ENCODE data around the gene EPHA5. TPM values are rescaled to one million over a fixed set of nuclear protein-coding genes. Genes with fewer than 3 reads are reported as not detected.
A peak's percentile ranks its signal among the peaks of the same experiment; 100 is the strongest.

Gene EPHA5
- polyA plus RNA-seq (2014; cell fraction: cytosol; rRNA removed), result 3.5 and 4.9 TPM in 2 replicates
- 2.7 and 3.2 TPM in 2 replicates for polyA plus RNA-seq (2014; cell fraction: nucleus; rRNA removed)

DNA sequence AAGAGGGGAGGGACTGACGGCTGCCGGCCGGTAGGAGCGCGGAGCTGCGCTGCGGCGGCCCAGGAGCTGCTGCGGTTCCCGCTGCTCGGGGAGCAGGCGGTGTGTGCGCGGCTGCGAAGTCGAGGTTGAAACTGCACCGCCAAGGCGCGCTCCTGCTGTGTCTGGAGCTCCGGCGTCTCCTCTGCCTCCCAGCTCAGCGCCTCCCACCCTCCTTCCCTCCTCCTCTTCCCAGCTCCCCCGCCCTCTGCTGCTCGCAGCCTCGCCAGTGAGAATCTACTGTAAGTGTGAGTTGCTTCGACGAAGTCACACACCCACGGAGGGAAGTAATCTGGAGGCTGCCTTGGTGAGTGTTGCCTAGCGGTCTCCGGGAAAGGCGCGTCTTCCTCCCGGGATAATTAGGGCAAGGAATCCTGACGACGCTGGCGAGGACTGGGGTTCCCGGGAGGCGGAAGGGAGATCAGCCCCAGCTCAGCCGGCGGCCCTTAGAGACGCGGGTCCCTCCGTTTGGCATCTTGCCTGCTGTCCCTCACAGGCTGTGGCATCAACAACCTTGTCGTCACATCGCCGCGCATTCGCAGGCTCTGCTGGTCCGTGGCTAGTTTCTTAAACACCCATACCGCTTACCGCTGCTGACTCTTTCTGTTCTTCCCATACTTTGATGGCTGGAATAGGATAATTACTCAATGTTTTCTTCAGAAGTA is at the start of gene EPHA5:
EPHA5 (minus strand) TSS at position 159 of the 701 bp plus-strand sequence. CDS start 747 bp downstream, outside the sequence.
- DNase-seq (ENCODE audit: low spot score), result peak; percentile 92

DNA sequence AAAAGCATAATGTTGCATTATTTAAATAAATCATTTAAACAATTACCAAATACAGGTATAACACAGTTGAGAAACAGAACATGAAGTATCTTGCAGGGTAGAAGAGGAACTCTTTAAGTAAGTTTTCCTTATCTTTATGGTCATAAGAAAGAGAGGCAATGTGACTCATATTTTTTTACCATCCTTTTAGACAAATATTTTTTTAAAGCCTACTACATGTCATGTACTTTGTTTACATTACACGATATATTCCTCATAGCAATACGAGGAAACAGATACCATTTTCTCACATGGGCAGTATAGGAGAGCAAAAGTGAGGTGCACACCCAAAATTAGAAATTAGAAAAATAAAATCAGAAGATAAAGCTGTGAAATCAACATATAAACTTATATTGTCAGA is 49.3 kb upstream of the EPHA5 start:
- DNase-seq (ENCODE audit: low spot score), result no peak

DNA sequence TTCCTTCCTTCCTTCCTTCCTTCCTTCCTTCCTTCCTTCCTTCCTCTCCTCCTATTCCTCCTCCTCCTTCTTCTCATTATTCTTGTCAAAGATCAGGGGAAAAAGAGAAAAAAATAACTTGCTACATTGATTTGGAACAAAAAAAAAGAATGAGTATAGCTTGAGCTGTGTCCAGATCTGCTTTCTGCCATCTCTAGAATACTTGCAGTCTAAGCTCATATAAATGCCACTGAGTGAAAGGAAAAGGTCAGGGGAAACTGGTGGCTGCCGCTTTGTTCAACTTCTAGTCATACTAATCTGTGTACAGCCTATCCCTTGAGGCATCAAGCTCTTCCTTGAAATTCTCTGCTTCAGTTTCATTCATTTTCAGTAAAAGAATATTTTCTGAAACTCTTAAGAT is 28.3 kb upstream of the EPHA5 start:
- DNase-seq (ENCODE audit: low spot score), result no peak

DNA sequence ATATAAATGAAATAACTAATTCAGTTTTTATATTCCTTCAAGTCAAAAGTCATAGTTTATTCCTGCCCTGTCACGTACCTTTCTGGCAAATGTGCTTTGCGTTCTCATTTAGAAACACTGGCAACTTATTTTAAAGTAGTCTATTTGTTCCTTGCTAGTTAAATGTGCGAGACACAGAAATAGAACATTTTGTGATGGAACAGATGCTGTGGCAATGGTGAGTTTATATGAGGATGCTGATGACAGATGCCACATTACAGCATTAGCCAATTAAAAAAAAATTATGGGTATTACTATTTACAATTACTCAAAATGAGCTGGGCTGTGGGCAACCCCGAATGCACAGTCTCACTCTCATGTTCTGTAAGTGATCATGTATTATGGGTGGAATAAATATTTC is 26.1 kb upstream of the EPHA5 start:
- DNase-seq (ENCODE audit: low spot score), result no peak

DNA sequence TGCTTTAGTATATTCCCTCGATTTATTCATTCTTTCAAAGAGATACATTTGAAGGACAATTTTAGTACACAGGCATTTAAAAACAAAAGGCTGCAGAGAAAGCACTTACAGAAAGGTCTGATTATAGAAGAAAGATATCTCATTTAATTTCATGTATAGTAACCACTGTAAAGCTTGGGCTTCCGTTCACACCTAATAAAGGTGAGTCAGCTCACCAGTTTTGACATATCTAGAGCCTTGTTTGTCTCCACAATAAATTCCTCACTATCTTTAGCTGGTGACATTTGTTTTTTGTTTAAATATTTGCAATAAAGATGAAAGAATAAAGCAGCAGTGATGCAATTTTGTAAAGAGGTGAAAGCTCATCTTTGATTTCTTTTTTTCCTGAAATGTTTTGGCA is 1.1 kb upstream of the EPHA5 start:
- DNase-seq (ENCODE audit: low spot score), result no peak

DNA sequence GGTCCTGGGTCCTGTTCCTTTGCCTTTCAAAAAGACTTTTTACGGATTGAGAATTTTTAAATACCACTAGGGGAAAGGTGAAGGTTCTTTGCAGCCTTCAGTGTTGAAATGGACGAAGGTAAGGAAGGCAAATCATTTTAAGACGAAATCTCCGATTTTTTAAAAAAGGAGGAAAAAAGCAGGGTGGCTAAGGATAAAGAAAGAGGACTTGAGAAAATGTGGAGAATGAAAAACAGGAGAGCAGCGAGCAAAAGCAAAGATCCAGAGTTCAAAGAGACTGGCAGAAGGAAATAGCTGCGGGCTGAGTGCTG is 314 bp downstream of the EPHA5 start:
- no peak for DNase-seq (ENCODE audit: low spot score)

DNA sequence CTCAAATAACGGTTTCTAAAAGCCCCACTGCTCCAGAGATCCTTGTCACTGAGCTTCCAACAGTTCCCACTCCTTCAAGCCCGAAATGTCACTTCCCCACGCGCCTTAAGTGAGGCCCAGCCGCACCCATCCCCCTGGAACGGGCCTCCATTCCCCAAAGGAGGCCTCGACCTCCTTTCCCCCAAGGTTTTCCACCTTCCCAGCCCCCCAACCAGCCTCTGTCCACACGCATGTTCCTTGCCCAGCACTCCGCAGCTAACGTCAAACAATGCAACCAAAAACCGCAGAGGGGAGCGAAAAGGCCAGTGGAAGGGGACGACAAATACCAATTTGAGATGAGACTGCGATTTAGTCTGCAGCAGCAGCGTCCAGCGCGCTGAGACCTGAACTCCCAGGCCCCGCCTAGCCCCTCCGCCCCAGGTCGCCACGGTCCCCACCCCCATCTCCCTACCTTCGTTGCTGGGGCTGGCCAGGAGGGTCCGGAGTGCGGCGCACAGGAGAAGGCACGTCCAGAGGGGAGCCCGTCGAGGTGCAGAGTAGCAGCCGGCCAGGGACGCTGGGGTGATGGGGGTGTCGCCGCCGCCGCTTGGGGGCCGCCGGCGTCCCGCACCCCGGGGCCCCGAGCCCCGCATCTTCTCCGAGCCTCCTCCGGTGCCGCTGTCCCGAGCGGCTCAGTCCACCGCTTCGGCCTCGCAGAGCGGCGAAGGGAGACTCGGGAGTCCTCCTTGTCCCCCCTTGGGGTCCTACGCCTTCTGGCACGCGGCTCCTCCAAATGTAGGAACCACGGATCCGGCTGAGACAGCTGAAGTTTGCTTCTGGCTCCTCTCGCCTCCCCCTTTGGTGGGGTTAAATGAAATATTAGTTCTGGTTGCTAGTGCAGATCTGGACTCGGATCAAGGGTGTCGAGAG is 924 bp downstream of the EPHA5 start:
- DNase-seq (ENCODE audit: low spot score), result peak; percentile 38

DNA sequence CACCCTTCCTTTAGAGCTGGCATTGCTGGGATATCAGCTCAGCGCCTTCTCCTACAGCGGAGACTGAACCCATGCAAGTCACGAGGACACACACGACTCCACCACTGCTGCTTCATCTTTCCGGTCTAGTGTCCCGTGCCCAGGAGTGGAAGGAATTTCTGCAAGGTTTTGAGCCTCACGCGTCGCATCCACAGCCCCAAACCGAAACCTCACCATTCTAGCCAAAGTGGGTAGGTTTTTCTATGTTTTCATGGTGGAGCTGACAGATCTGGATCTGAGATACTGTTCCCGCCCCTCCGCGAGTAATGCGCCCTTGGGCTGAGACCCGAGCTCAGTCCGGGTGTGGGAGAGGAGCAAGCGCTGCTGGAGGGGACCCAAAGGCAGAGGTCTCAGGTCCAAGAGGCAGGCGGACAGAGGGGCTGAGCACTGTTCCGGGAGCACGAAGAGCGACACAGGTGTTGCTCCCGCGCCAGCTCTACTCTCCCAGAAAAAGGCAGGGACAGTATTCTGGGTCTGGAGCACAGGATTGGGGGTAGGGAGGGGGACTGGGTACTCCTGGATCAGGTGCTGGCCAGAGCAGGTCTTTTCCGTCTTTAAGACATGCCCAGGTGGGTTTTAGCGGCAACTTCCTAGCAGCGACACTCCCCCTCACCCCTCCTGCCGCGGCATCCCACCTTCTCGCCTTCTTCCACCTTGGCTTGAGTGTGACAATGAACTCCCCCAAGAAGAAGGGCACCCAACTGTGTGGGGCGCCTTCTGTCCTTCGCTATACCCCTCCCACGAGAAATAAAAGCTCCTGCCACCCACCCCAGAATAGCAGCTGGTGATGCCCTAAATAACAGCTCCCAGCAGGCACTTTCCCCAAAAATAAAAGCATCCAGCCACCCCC is 1.8 kb downstream of the EPHA5 start:
- peak; percentile 53 for DNase-seq (ENCODE audit: low spot score)

DNA sequence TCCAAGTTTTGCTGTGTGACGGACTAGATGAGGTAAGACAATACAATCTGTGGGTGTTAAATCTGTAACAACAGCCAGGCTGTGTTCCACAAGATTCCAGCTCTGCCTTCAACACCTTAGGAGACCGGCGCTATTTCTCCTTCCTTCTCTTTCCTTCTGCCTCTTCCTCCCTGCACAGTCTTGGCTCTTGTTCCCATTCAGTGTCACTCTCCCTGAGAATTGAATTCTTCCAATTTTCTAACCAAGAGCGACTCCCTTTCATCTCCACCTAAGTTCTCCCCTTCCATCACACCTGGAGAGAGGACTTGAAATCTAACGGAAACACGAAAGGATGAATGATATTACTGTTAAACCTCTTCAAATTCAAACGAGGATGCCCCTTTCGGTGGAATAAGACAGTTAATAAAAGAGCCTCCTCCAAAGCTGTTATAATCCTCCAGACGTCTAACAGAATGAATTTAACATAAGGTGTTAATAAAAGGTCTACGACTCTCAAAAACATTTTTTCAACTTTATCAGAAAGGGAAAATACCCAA is 2.7 kb downstream of the EPHA5 start:
- DNase-seq (ENCODE audit: low spot score), result no peak

DNA sequence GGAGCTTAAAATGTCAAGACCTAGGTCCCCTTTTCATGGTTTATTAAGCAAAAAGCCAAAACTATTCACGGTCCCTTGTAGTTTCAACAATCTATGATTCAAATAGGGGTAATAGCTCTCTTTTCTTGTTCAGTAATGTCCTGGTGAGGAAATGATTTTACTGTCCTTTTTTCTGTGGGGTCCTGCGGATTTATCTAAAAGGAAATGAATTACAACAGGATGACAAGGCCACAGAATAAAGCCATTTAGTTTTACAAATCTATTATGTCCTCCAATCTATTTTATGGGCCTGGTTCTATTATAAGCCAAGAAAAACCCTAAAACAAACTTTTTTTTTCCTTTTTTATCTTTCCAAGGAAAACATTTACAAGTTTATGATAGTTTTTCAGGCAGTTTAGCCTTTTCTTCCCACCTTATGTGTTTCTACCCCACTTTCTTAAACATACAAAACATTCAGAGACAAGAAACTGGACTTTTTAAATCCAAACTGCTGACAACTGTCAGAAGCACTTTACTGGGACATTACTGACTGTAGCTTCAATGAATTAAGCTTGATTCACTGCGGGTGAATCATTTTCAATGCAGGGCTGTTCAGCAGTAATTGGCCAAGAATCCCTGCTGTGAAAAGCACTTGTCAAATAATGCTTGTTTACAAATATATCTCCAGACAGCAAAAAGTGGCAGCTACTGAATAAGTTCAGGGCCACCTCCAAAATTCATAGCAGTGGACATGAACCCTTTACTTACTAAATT is 4.3 kb downstream of the EPHA5 start:
- no peak for DNase-seq (ENCODE audit: low spot score)

DNA sequence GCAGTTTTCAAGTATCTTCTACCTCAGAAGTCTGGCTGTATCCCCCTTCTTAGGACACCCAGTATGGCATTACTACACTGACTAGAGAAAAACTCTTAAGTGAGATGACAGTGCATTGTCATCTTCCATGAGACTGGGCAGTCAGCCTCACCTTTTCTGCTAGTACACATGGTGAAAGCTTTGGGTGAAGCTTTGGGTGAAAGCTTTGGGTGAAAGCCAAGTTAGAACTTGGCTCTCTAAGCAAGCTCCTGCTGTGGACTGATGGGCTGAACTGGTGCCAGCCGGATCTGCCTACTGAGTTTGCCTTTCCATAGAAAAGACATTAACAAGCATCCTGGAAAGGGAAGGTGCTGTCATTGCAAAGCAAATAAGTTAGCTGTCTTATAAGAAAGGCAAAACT is 8.8 kb downstream of the EPHA5 start:
- DNase-seq (ENCODE audit: low spot score), result no peak

DNA sequence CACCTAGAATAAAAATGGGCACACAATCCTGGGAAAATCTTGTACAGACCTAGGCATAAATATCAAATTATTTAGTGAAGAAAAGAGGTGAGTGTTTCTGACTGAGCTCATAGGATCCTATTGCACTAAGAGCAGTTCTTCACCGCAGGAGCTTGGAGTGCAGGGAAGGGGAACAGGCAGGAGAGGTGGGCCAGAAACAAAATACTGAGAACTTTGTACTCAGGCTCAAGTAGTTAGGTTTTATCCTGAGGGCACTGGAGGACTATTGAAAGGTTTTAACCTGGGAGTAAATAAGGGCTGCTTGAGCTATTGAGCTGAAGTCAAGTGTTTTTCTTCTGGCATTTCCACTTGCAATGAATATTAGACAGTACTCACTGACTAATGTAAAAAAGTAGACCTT is 12.2 kb downstream of the EPHA5 start:
- no peak for DNase-seq (ENCODE audit: low spot score)

DNA sequence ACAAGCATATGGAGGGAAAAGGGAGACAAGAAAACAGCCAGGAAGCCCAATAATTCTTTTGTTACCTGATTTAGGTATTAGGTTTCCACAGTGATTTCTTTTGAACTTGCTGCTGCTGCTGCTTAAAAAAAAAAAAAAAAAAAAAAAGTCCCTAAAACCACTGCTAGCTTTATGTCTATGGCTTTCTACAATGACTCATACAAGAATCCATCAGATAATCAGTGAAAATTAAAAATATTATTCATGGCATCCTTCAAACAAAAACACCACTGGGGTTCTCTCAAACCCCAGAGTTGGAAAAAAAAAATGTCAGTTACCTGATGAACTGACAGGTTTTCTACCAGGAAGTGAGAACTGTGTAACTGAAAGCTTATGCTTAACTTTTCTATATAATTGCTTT is 14.3 kb downstream of the EPHA5 start:
- no peak for DNase-seq (ENCODE audit: low spot score)

DNA sequence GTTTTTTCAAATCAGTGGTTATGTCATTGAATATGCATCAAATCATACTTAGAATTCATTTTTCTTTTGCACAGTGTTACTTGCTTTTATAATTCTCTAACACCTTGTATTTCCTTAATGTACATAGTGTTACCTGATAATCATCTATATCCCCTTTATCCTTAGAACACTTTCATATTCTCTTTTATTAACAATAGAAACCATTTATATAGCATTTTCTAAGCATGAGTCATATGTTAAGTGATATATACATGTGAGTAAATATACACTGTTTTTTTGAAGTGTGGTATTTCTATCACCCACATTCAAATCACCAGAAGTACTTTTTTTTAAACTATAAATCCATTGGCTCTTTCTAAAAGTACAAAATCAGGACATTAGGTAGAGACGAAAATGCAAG is 15.3 kb downstream of the EPHA5 start:
- no peak for DNase-seq (ENCODE audit: low spot score)

DNA sequence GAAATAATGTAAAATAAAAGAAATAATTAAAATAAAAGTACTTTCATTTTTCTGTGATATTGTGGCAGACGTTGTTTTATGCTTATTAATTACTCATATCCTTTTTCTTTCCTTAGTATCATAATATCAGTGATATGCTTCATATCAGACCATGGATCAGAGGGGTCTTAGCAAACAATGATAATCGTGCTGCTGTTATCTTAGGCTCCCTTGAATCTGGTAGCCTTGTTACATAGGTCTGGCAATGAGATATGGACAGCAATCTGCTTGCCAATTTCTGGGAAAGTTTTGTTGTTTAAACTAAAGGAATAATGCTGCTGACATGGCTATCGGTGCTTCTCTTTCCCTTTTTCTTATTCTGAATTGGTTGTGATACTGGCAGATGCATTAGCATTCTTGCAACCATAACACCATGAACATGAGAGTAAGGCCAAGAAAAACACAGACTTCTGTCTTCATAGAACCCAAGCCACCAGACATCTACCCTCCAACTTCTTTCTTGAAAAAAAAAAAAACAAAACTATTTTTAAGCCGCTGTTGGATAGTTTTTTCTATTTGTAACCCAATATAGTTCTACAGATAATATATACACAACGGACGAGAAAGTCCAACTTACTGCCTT is 16.4 kb downstream of the EPHA5 start:
- no peak for DNase-seq (ENCODE audit: low spot score)

DNA sequence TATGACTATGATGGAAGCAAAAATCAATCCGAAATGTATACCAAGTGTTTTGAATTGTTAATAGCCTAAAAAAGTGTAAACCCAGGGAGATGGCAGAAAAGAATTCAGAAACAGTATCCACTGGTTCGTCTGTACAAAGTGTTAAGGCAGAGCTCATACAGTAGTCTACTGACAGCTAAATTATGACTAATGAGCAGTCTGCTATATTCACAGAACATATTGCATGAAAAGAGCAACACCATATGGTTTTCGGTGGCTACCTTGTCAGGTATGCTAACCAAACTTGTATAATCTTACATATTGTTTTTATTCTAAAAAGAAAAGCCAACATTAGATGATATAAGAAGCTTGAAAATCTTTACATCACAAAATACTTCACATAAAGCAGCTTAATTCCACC is 18.5 kb downstream of the EPHA5 start:
- no peak for DNase-seq (ENCODE audit: low spot score)

DNA sequence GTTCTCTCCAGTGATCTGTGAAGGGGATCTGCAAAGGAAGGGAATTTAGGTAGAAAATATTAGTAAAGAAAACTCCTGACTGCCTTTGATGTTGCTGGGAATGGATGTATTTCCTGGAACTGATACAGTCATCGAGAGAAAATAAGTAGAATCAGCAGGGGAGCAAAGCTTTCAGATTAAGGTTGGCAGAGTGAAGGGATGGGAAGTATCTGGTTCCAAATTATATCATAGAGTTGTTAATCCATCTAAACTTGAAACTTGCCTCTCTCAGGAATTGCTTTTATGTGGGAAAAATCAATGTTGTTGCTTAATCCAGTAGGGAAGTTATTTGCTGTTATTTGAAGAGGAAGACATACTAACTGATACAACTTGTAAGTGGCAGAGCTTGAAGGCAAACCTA is 19.3 kb downstream of the EPHA5 start:
- DNase-seq (ENCODE audit: low spot score), result no peak

DNA sequence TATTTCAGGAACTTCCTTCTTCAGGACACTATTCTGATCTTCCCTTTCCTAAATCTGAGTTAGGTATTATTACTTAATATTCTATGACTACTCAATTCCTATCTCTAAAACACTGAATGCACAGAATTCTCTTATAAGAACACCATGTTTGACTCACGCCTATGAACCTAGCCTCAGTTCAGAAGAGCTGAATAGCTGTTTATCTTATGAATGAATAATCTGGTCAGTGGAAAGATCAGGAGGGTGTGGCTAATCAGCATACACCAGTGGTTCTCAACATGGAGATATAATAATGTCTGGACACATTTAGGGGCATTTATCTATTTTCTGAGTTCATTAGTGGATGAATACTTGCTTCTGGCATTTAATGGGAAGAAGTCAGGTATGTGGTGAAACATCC is 24.2 kb downstream of the EPHA5 start:
- no peak for DNase-seq (ENCODE audit: low spot score)

DNA sequence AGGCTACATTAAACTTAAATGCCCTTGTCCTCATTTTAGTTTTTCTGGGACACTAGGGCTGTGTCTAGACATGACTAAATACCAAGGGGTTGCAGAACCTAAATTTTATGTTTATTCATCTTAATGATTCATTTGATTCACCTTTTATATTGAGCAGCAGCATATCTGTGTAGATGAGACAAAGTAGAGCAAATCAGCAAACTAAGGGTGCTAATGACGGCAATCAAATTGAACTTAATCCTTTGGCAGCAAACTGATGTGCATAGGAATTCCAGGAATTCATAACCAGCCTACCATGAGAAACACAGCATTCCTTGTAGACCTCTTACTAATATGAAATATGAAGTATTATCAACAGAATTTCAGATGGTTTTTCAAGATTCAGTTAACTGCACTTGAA is 25.1 kb downstream of the EPHA5 start:
- no peak for DNase-seq (ENCODE audit: low spot score)

DNA sequence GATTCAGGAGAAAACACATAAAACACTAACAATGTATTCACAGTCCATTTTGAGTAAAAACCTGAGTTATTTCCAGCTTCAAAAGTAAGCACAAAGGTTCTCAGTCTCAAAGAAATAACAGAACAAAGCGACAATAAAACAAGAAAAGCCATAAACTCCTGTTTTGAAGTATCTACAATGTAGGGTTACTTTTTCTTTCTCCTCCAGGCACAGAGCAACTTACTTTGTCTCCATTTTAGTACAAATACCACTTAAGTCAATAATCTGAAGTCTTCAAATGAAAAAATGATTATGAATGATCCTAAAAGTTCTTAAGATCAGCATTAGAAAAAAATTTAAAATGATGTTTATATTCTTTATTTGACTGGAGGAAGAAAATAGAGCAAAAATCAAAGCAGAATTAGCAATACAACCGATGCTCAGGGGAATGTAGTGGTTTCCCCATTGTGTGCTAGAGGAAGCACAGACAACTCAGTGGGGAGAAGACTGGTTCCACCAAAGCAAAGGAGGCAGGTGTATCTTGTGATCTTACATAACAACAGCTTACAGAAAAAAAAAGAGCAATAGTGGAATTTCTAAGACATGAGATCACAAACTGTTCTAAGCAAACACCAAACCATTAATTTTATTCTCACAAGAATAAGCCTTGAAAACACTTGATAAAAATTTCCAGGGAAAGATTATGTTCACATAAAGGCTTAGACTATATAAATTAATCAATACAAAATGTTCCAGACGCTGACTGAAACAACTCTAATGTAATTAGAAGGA is 35.1 kb downstream of the EPHA5 start:
- no peak for DNase-seq (ENCODE audit: low spot score)
